GM19099 (cell line): ENCODE results near the gene KCNK17.

Source experiments
- POLR2A ChIP-seq: IDR thresholded peaks from 3 replicates; pipeline ENCODE4 v1.6.1; 2011; ENCODE audit warnings: low read depth; ENCODE audit not compliant: insufficient read length; ENCODE audit errors: extremely low read depth

Gene KCNK17

GRCh38 chr6:39314273-39314795 is at the start of gene KCNK17:
Gene KCNK17 (minus strand): TSS chr6:39314419. CDS start chr6:39314320, 99 bp downstream.
- no peak for TF ChIP-seq POLR2A

GRCh38 chr6:39363280-39363679 is 49.1 kb upstream of the KCNK17 start:
- TF ChIP-seq POLR2A = no peak

GRCh38 chr6:39362487-39362865 is 48.3 kb upstream of the KCNK17 start:
- no peak for TF ChIP-seq POLR2A

- TF ChIP-seq POLR2A = no peak
Measured at GRCh38 chr6:39361657-39362486, 47.7 kb upstream of the KCNK17 start.

- no peak for TF ChIP-seq POLR2A
Measured at GRCh38 chr6:39360378-39360777, 46.2 kb upstream of the KCNK17 start.

GRCh38 chr6:39357998-39358686 is 43.9 kb upstream of the KCNK17 start:
- TF ChIP-seq POLR2A = no peak

- no peak for TF ChIP-seq POLR2A
Measured at GRCh38 chr6:39353698-39354315, 39.6 kb upstream of the KCNK17 start.

- TF ChIP-seq POLR2A = no peak
Measured at GRCh38 chr6:39350723-39351505, 36.7 kb upstream of the KCNK17 start.

GRCh38 chr6:39348740-39349139 is 34.5 kb upstream of the KCNK17 start:
- TF ChIP-seq POLR2A = no peak

GRCh38 chr6:39347906-39348585 is 33.8 kb upstream of the KCNK17 start:
- TF ChIP-seq POLR2A = no peak

GRCh38 chr6:39347206-39347605 is 33.0 kb upstream of the KCNK17 start:
- TF ChIP-seq POLR2A = no peak

- TF ChIP-seq POLR2A = no peak
Measured at GRCh38 chr6:39344821-39345280, 30.6 kb upstream of the KCNK17 start.

GRCh38 chr6:39343396-39343870 is 29.2 kb upstream of the KCNK17 start:
- no peak for TF ChIP-seq POLR2A

GRCh38 chr6:39342692-39343395 is 28.6 kb upstream of the KCNK17 start:
- no peak for TF ChIP-seq POLR2A

- TF ChIP-seq POLR2A = no peak
Measured at GRCh38 chr6:39341937-39342336, 27.7 kb upstream of the KCNK17 start.
